Karpas-422 (cell line): ENCODE results near the gene C10orf90. TPM values are rescaled to one million over a fixed set of nuclear protein-coding genes. Genes with fewer than 3 reads are reported as not detected.

Source experiments
- DNase-seq: peaks from one replicate; pipeline ENCODE4 v3.0.0-alpha.2; 2015
- H2AFZ ChIP-seq: fragments of 200-600 bp; sonication (generic); 2 replicates; pipeline ENCODE4 v1.6.1; 2014; ENCODE audit warnings: antibody characterized with exemption, low read length, mixed read lengths
- H3K27ac ChIP-seq: fragments of 200-600 bp; sonication (generic); 2 replicates; pipeline ENCODE4 v1.5.1; 2014; ENCODE audit warnings: mild to moderate bottlenecking, low read length, moderate library complexity
- H3K27me3 ChIP-seq: fragments of 200-600 bp; sonication (generic); 2 replicates; pipeline ENCODE4 v1.6.1; 2014; ENCODE audit warnings: low read length, mixed read lengths
- H3K36me3 ChIP-seq: fragments of 200-600 bp; sonication (generic); 2 replicates; pipeline ENCODE4 v1.6.1; 2014; ENCODE audit warnings: low read length, mixed read lengths; ENCODE audit not compliant: insufficient read depth
- H3K4me1 ChIP-seq: fragments of 200-600 bp; sonication (generic); 2 replicates; pipeline ENCODE4 v1.6.1; 2014; ENCODE audit warnings: mild to moderate bottlenecking, low read length, mixed read lengths
- H3K4me2 ChIP-seq: fragments of 200-600 bp; sonication (generic); 2 replicates; pipeline ENCODE4 v1.6.1; 2014; ENCODE audit warnings: low read length, low read depth, mild to moderate bottlenecking; ENCODE audit not compliant: poor library complexity, severe bottlenecking
- H3K4me3 ChIP-seq: fragments of 200-600 bp; sonication (generic); 2 replicates; pipeline ENCODE4 v1.5.1; 2014; ENCODE audit warnings: mild to moderate bottlenecking, antibody characterized with exemption, low read length, mixed read lengths
- H3K79me2 ChIP-seq: fragments of 200-600 bp; sonication (generic); 2 replicates; pipeline ENCODE4 v1.6.1; 2014; ENCODE audit warnings: mild to moderate bottlenecking, low read length, mixed read lengths
- H3K9ac ChIP-seq: fragments of 200-600 bp; sonication (generic); 2 replicates; pipeline ENCODE4 v1.6.0; 2014; ENCODE audit warnings: low read length
- H3K9me2 ChIP-seq: fragments of 200-600 bp; sonication (generic), shearing (Covaris generic); replicated peaks from 2 replicates; pipeline ENCODE4 v1.6.0; 2014; ENCODE audit warnings: mild to moderate bottlenecking, low read length, moderate library complexity; ENCODE audit not compliant: insufficient read depth
- H3K9me3 ChIP-seq: fragments of 300-700, 200-600 bp; sonication (generic); 2 replicates; pipeline ENCODE4 v1.6.1; 2014; ENCODE audit warnings: low read length, mixed read lengths
- H4K20me1 ChIP-seq: fragments of 200-600 bp; sonication (generic); 2 replicates; pipeline ENCODE4 v1.6.1; 2014; ENCODE audit warnings: mild to moderate bottlenecking, antibody characterized with exemption, low read length, low read depth; ENCODE audit not compliant: insufficient read depth
- total RNA-seq: library from RNA; depleted of rRNA; stranded (reverse); fragments of >200 nt; shearing (Covaris generic); gene quantifications from 2 replicates; pipeline ENCODE4 v1.2.3, GENCODE V29; 2014; ENCODE audit warnings: low replicate concordance; rRNA removed

C10orf90 gene, protein sequence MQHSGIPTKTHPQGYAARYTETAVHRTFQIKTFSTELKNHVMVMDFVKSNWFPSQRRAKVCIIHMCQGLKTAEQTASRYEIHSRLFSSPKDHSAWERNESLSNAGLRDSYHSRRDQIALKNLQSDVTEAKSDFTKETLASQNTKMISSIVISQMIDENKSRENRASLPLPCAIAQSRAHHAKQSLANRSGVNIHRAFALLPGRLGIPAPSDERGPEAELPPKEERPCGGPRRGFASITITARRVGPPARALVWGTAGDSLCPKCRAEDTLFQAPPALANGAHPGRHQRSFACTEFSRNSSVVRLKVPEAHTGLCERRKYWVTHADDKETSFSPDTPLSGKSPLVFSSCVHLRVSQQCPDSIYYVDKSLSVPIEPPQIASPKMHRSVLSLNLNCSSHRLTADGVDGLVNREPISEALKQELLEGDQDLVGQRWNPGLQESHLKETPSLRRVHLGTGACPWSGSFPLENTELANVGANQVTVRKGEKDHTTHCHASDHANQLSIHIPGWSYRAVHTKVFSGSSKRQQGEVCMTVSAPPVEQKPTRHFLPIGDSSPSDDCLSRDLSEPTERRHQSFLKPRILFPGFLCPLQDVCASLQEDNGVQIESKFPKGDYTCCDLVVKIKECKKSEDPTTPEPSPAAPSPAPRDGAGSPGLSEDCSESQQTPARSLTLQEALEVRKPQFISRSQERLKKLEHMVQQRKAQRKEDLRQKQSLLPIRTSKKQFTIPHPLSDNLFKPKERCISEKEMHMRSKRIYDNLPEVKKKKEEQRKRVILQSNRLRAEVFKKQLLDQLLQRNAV
- total RNA-seq: not detected in 2 replicates

GRCh38 chr10:126670056-126670894, at the start of gene C10orf90:
Gene C10orf90 (minus strand): TSS chr10:126670693. CDS start chr10:126670480, 213 bp downstream.
- DNase-seq: no peak
- no peaks in the 10 kb centered on the region for H3K27me3 ChIP-seq
- no peaks in the 10 kb centered on the region for H3K9me2 ChIP-seq
- H3K9me3 ChIP-seq: no peaks in the 10 kb centered on the region
- no peak within 1 kb of the TSS for H3K27ac ChIP-seq
- H3K4me3 ChIP-seq: no peak within 1 kb of the TSS
- no peaks in the 10 kb centered on the region for H3K4me1 ChIP-seq
- H3K9ac ChIP-seq: no peak within 1 kb of the TSS
- H4K20me1 ChIP-seq: no peaks in the 10 kb centered on the region
- no peak within 1 kb of the TSS for H2AFZ ChIP-seq
- H3K36me3 ChIP-seq: no peaks in the 10 kb centered on the region
- H3K4me2 ChIP-seq: no peak within 1 kb of the TSS
- H3K79me2 ChIP-seq: no peaks in the 10 kb centered on the region

DNA sequence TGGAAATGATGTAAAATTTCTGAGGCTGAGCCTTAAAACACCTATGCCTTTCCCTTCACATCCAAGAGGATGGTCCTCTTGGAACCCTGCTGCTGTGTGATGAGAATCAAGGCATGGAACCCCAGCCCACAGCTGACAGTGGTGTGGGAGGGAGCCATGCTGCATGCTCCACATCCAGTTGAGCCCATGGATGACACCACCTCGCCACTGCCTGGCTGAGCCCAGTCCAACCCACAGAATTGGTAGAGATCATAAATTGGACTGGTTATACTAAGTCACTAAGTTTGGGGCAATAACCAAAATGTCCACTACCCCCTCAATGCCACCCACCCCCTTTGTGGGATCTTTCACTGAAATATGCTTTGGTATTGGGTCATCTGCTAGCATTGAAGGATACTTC, 45.9 kb upstream of the C10orf90 start:
- Histone ChIP-seq H3K9ac (no peak overlapping the region), H3K9me2 (no peaks in the 10 kb centered on the region), H3K4me1 (no peaks in the 10 kb centered on the region), H3K27ac (no peak overlapping the region), H3K4me3 (no peak overlapping the region), H3K79me2 (no peaks in the 10 kb centered on the region), H2AFZ (no peak overlapping the region), H3K27me3 (no peaks in the 10 kb centered on the region), H3K36me3 (no peaks in the 10 kb centered on the region), H4K20me1 (no peaks in the 10 kb centered on the region), H3K9me3 (no peaks in the 10 kb centered on the region), H3K4me2 (no peak overlapping the region)
- DNase-seq: no peak

DNA sequence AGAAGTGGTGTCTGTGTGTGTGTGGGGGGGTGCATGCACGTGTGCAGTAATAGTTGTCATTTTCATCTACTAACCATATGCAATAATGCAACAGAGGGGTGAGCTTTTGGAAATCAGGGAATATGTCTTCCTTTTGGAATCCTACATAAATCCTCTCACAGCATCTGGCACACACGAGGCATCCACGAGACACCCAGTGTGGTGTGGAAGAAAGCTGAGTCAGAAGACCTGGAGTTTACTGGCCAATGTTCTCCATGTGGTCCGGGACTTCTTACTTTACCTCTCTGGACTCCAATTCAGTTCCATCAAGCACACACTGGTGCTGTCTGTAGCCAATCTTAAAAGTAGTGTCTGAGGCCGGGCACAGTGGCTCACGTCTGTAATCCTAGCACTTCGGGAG, 43.1 kb upstream of the C10orf90 start:
- H3K79me2 ChIP-seq: no peaks in the 10 kb centered on the region
- no peaks in the 10 kb centered on the region for H4K20me1 ChIP-seq
- no peak overlapping the region for H3K4me2 ChIP-seq
- no peak for DNase-seq
- no peaks in the 10 kb centered on the region for H3K27me3 ChIP-seq
- no peak overlapping the region for H2AFZ ChIP-seq
- H3K9me3 ChIP-seq: no peaks in the 10 kb centered on the region
- no peaks in the 10 kb centered on the region for H3K9me2 ChIP-seq
- H3K27ac ChIP-seq: no peak overlapping the region
- H3K9ac ChIP-seq: no peak overlapping the region
- no peak overlapping the region for H3K4me3 ChIP-seq
- H3K36me3 ChIP-seq: no peaks in the 10 kb centered on the region
- H3K4me1 ChIP-seq: no peaks in the 10 kb centered on the region

GRCh38 chr10:126712681-126713080, 42.2 kb upstream of the C10orf90 start:
- no peaks in the 10 kb centered on the region for H4K20me1 ChIP-seq
- no peaks in the 10 kb centered on the region for H3K9me2 ChIP-seq
- H3K4me3 ChIP-seq: no peak overlapping the region
- DNase-seq: no peak
- H3K27ac ChIP-seq: no peak overlapping the region
- no peak overlapping the region for H3K9ac ChIP-seq
- no peaks in the 10 kb centered on the region for H3K36me3 ChIP-seq
- H3K79me2 ChIP-seq: no peaks in the 10 kb centered on the region
- no peaks in the 10 kb centered on the region for H3K4me1 ChIP-seq
- H3K9me3 ChIP-seq: no peaks in the 10 kb centered on the region
- H3K4me2 ChIP-seq: no peak overlapping the region
- no peak overlapping the region for H2AFZ ChIP-seq
- H3K27me3 ChIP-seq: no peaks in the 10 kb centered on the region

DNA sequence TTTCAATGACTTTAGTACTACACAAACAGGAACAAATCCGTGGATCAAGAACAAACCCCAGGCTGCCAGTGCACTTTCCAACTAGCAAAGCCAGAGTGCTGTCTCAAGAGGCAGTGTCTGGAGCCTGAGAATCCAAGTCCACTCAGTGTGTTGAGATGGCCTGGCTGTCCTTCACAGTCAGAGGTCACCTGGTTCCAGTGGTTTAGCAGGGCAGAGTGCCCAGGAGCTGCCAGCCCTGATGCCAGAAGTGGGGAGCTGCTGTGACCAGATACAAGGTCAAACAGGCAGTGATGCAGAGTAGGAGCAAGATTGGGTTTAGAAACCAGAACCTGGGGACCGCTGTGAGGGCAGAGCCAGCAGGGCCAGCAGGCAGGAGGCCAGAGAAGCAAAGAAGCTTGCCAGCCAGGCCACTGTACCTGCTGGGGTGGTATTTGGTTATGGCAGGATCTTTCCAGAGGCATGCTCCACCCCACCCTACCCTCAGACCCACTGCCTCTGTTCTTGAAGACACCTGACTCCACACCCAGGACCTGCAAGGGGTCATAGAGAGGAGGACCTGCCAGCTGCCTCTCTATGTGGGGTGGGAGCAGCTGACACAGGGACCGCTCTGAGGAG, 35.6 kb upstream of the C10orf90 start:
- no peaks in the 10 kb centered on the region for H3K79me2 ChIP-seq
- no peak overlapping the region for H3K27ac ChIP-seq
- no peak for DNase-seq
- no peaks in the 10 kb centered on the region for H3K27me3 ChIP-seq
- H3K4me3 ChIP-seq: no peak overlapping the region
- H3K4me2 ChIP-seq: no peak overlapping the region
- no peaks in the 10 kb centered on the region for H4K20me1 ChIP-seq
- no peak overlapping the region for H3K9ac ChIP-seq
- H3K4me1 ChIP-seq: no peaks in the 10 kb centered on the region
- no peaks in the 10 kb centered on the region for H3K9me2 ChIP-seq
- H2AFZ ChIP-seq: no peak overlapping the region
- no peaks in the 10 kb centered on the region for H3K9me3 ChIP-seq
- H3K36me3 ChIP-seq: no peaks in the 10 kb centered on the region

DNA sequence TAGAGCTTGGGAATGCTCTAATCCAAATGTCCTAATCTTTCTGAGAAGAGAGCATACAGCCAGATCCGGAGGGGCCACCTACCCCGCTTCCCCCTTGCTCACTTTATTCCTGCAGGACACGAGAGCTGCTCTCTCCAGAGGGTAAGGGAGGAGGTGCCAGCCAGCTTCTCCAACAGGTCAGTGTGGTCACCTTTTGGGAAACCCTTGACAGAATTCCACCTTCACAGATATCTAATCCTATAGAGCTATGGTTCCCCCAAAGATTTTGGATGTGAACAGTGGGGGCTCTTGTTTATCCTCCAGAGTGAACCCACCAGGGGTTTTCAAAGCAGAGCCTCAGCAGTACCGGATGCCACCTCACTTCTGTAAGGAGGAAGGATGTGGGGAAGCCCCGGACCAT, 34.6 kb upstream of the C10orf90 start:
- Histone ChIP-seq H4K20me1 (no peaks in the 10 kb centered on the region), H3K27ac (no peak overlapping the region), H3K9ac (no peak overlapping the region), H3K4me1 (no peaks in the 10 kb centered on the region), H3K4me2 (no peak overlapping the region), H2AFZ (no peak overlapping the region), H3K9me2 (no peaks in the 10 kb centered on the region), H3K4me3 (no peak overlapping the region), H3K27me3 (no peaks in the 10 kb centered on the region), H3K9me3 (no peaks in the 10 kb centered on the region), H3K79me2 (no peaks in the 10 kb centered on the region), H3K36me3 (no peaks in the 10 kb centered on the region)
- no peak for DNase-seq

DNA sequence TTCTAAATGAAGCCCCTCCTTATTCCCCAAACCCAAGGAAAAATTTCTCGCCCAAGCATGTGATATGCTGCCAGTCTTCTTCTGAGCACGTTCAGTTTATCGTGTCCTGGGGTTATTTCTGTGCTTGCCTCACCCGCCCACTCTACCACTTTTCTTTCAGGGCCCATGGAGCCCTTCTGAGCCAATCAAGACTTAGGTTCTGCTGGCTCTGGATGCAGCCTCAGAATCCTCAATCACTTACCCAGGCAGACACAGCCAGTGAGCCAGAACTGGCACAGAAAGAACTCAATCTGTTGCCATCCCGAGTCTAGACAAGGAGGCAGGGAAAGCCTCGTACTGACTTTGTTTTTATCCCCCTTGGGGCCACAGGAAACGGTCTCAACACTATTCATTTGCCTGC, 34.2 kb upstream of the C10orf90 start:
- H2AFZ ChIP-seq: no peak overlapping the region

More for the DNA sequence above, 34.2 kb upstream of the C10orf90 start:
- H4K20me1 ChIP-seq: no peaks in the 10 kb centered on the region
- no peak overlapping the region for H3K4me2 ChIP-seq
- no peaks in the 10 kb centered on the region for H3K9me3 ChIP-seq
- no peak overlapping the region for H3K27ac ChIP-seq
- H3K36me3 ChIP-seq: no peaks in the 10 kb centered on the region
- no peaks in the 10 kb centered on the region for H3K4me1 ChIP-seq
- H3K9ac ChIP-seq: no peak overlapping the region
- H3K79me2 ChIP-seq: no peaks in the 10 kb centered on the region
- DNase-seq: no peak
- no peaks in the 10 kb centered on the region for H3K27me3 ChIP-seq
- no peak overlapping the region for H3K4me3 ChIP-seq
- H3K9me2 ChIP-seq: no peaks in the 10 kb centered on the region
